ENCODE results near the gene TENM4.
"Not testable (repeated sequence)": the region's sequence is repeated elsewhere in the genome, so short reads cannot be mapped to it uniquely, and the experiment has no call there.

TENM4 gene

DNA sequence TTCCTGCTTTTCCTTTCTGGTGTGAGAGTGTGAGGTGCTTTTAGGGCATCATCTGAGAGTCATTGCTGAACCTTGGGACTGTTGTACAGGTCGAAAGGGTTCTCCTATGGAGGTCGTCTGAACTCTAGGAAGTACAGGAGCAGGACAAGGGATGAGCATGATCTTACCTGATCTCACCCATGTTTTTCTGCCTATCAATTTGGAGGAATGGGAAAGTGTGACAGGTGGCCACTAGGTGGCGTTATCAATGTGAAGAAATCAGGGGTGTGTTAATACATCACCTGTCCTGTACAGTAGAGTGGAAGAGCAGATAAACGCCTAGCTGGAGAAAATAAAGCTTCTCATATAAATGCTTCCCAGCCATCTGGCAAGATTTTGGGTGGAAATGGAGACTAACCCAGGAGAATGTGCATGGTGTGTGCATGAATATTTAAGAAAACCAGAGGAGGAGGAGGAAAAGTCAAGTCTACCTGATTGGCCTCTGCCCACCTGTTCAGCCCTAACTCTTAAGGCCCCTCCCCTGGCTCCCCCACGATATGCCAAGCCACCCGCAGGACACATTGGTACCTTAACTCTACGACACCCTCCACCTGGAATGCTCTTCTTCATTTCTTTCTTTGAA lies 794.2 kb downstream of the TENM4 start:
- in situ Hi-C loops (cut with MboI; ENCODE audit: low sequenced_read_pairs): loop anchor here (25.0 kb wide), 1 partner anchor 441 kb away; no protein-coding TSS in a partner anchor

- in situ Hi-C loops (cut with MboI; ENCODE audit: low sequenced_read_pairs): loop anchor here (25.0 kb wide), 1 partner anchor 442 kb away; no protein-coding TSS in a partner anchor
These were observed 795.3 kb downstream of the TENM4 start for GRCh38 chr11:78645226-78646202.

- in situ Hi-C loops (cut with MboI; ENCODE audit: low sequenced_read_pairs): loop anchor here (25.0 kb wide), 1 partner anchor 444 kb away; no protein-coding TSS in a partner anchor
These were observed 797.2 kb downstream of the TENM4 start for GRCh38 chr11:78643676-78644056.

DNA sequence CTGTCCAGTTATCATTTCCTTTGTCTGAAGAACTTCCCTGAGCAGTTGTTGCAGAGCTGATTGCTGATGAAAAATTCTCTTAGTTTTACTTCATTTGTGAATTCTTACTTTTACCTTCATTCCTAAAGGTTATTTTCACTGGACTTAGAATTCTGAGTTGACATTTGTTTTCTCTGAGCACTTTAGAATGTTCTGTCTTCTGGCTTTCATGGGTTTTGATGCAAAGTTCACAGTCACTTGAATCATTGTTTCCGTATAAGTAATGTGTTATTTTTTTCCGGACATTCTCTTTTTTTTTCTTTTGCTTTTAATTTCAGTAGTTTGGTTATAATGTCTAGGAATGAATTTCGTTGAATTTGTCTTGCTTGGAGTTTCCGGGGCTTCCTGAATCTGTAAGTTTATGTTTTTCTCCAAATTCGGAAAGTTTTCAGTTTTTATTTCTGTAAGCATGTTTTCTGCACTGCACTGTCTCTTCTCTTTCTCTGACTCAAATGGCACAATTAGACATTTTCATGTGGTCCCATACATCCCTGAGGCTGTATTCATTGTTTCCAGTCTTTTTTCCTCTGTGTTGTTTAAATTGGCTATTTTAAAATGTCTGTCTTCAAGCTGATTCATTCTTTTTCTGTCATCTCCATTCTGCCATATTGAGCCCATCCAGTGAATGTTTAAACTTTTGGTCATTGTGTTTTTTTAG lies 797.7 kb downstream of the TENM4 start:
- in situ Hi-C loops (cut with MboI; ENCODE audit: low sequenced_read_pairs): loop anchor here (25.0 kb wide), 1 partner anchor 444 kb away; no protein-coding TSS in a partner anchor

GRCh38 chr11:78641541-78641940 lies 799.3 kb downstream of the TENM4 start:
- in situ Hi-C loops (cut with MboI; ENCODE audit: low sequenced_read_pairs): loop anchor here (25.0 kb wide), 1 partner anchor 446 kb away; no protein-coding TSS in a partner anchor

GRCh38 chr11:78638704-78639380 lies 802.0 kb downstream of the TENM4 start:
- in situ Hi-C loops (cut with MboI; ENCODE audit: low sequenced_read_pairs): loop anchor here (25.0 kb wide), 1 partner anchor 448 kb away; no protein-coding TSS in a partner anchor

DNA sequence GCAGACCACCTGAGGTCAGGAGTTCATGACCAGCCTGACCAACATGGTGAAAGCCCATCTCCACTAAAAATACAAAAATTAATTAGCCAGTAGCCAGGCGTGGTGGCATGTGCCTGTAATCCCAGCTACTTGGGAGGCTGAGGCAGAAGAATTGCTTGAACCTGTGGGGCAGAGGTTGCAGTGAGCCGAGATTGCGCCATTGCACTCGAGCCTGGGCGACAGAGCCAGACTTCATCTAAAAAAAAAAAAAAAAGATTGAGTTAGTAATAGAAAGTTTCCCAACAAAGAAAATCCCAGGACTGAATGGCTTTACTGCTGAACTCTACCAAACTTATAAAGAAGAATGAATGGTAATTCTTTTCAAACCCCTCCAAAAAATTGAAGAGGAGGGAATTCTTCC lies 803.3 kb downstream of the TENM4 start:
- in situ Hi-C loops (cut with MboI; ENCODE audit: low sequenced_read_pairs): loop anchor here (25.0 kb wide), 1 partner anchor 450 kb away; no protein-coding TSS in a partner anchor

GRCh38 chr11:78635814-78636506 lies 804.9 kb downstream of the TENM4 start:
- in situ Hi-C loops (cut with MboI; ENCODE audit: low sequenced_read_pairs): loop anchor here (25.0 kb wide), 1 partner anchor 451 kb away; no protein-coding TSS in a partner anchor

DNA sequence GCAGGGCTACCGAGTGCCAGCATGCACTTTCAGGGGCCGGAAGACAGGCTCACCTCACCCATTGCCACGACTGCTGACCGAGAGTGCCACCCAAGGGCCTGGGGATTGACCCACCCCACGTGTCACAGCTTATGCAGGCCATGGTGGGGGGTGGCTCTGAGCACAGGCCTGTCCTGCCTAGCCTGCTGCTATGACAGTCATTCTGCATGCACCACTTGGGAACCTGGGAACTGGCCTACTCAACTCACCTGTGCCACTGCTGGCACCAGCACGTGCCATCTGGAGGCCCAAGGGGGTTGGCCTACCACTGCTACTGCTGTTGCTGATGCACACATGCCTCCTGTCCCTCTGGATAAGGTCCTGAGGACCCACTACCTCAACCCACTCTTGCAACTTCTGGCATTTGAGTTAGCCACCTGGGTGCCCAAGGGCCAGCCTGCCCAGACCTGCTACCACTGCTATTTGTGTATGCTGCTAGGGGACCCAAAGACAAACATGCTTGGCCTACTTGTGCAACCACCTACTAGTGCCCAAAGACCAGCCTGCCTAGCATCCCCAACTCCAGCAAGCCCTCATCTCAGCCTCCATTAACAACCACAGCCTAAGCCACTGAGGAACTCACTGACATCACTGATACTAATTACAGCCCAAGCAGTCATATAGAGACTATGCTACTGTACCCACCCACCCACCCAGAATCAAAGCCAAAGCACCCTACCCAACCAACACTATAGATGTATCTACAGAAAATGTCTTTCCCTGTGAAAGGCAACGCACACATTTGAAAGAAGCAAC lies 807.1 kb downstream of the TENM4 start:
- in situ Hi-C loops (cut with MboI; ENCODE audit: low sequenced_read_pairs): loop anchor here (25.0 kb wide), 1 partner anchor 454 kb away; no protein-coding TSS in a partner anchor

- in situ Hi-C loops (cut with MboI; ENCODE audit: low sequenced_read_pairs): loop anchor here (25.0 kb wide), 1 partner anchor 457 kb away; no protein-coding TSS in a partner anchor
These were observed 810.1 kb downstream of the TENM4 start for GRCh38 chr11:78630561-78631303.

GRCh38 chr11:78630155-78630554 lies 810.7 kb downstream of the TENM4 start:
- in situ Hi-C loops (cut with MboI; ENCODE audit: low sequenced_read_pairs): loop anchor here (25.0 kb wide), 1 partner anchor 457 kb away; no protein-coding TSS in a partner anchor

- in situ Hi-C loops (cut with MboI; ENCODE audit: low sequenced_read_pairs): no loop called here
These were observed 818.2 kb downstream of the TENM4 start for GRCh38 chr11:78622666-78623065.

DNA sequence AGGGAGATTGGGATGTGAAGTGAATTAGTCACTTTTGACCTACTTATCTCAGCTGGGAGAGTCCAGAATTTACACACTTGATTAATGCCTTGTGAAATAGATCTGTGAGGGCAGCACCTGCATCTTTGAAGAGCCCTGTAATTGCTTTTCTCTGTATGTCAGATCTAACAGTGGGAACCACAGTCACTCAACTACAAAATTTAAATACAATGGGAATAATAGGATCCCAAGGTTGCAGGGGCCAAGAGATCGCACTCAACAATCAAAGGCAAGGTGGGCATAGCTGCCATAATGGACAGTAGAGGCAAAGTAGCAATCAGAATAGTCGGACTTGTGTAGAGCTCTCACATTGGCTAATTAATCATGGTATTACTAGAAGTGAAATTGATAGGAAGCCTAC lies 820.7 kb downstream of the TENM4 start:
- in situ Hi-C loops (cut with MboI; ENCODE audit: low sequenced_read_pairs): no loop called here

- in situ Hi-C loops (cut with MboI; ENCODE audit: low sequenced_read_pairs): no loop called here
These were observed 825.1 kb downstream of the TENM4 start for GRCh38 chr11:78615724-78616123.

- in situ Hi-C loops (cut with MboI; ENCODE audit: low sequenced_read_pairs): no loop called here
These were observed 827.4 kb downstream of the TENM4 start for GRCh38 chr11:78613378-78613813.

GRCh38 chr11:78612721-78613377 lies 828.0 kb downstream of the TENM4 start:
- in situ Hi-C loops (cut with MboI; ENCODE audit: low sequenced_read_pairs): no loop called here

- in situ Hi-C loops (cut with MboI; ENCODE audit: low sequenced_read_pairs): not testable (repeated sequence)
These were observed 831.5 kb downstream of the TENM4 start for GRCh38 chr11:78609321-78609720.
